ENCODE results near the gene DGKG. TPM values are rescaled to one million over a fixed set of nuclear protein-coding genes. Genes with fewer than 3 reads are reported as not detected.

DGKG gene
- total RNA-seq, 1 donor from 2014 or later = 0.04 TPM

- Mint-ChIP-seq H3K27ac (no peak overlapping the region), H3K27me3 (ENCODE audit: low read depth) (peaks cover 13% of the 10 kb centered on the region), H3K4me3 (no peak overlapping the region), H3K9me3 (no peaks in the 10 kb centered on the region), H3K4me1 (peaks cover 17% of the 10 kb centered on the region), H3K36me3 (no peaks in the 10 kb centered on the region)
- no peak for TF ChIP-seq CTCF (IDR thresholded peaks at IDR 0.05; ENCODE audit: unreplicated experiment)
- DNase-seq (ENCODE audit: low spot score in 2 of 2, unreplicated experiment in 2 of 2) = no peak
Measured at GRCh38 chr3:186260726-186261125, 101.3 kb downstream of the DGKG start.

- Mint-ChIP-seq H3K4me3 (peak overlapping the region; percentile 40), H3K27me3 (ENCODE audit: low read depth) (peaks cover 14% of the 10 kb centered on the region), H3K27ac (peak overlapping the region; percentile 11), H3K36me3 (no peaks in the 10 kb centered on the region), H3K9me3 (no peaks in the 10 kb centered on the region), H3K4me1 (peaks cover 17% of the 10 kb centered on the region)
- peak; percentile 58 for TF ChIP-seq CTCF (IDR thresholded peaks at IDR 0.05; ENCODE audit: unreplicated experiment)
- DNase-seq (ENCODE audit: low spot score in 2 of 2, unreplicated experiment in 2 of 2) = peak in 1 of 2 experiments; percentile 71
Measured at GRCh38 chr3:186259612-186260383, 102.2 kb downstream of the DGKG start.

GRCh38 chr3:186258968-186259367 is 103.1 kb downstream of the DGKG start:
- no peak for DNase-seq (ENCODE audit: low spot score in 2 of 2, unreplicated experiment in 2 of 2)
- H3K9me3 Mint-ChIP-seq = no peaks in the 10 kb centered on the region
- peak overlapping the region; percentile 40 for H3K4me3 Mint-ChIP-seq
- H3K4me1 Mint-ChIP-seq = peaks cover 17% of the 10 kb centered on the region
- no peak for TF ChIP-seq CTCF (IDR thresholded peaks at IDR 0.05; ENCODE audit: unreplicated experiment)
- no peak overlapping the region for H3K27ac Mint-ChIP-seq
- peaks cover 21% of the 10 kb centered on the region for H3K27me3 Mint-ChIP-seq (ENCODE audit: low read depth)
- no peaks in the 10 kb centered on the region for H3K36me3 Mint-ChIP-seq

GRCh38 chr3:186257866-186258265 is 104.2 kb downstream of the DGKG start:
- no peak for DNase-seq (ENCODE audit: low spot score in 2 of 2, unreplicated experiment in 2 of 2)
- Mint-ChIP-seq H3K27ac (no peak overlapping the region), H3K27me3 (ENCODE audit: low read depth) (peaks cover 29% of the 10 kb centered on the region), H3K9me3 (no peaks in the 10 kb centered on the region), H3K36me3 (no peaks in the 10 kb centered on the region), H3K4me1 (peaks cover 17% of the 10 kb centered on the region), H3K4me3 (no peak overlapping the region)
- no peak for TF ChIP-seq CTCF (IDR thresholded peaks at IDR 0.05; ENCODE audit: unreplicated experiment)

GRCh38 chr3:186255703-186256331 is 106.2 kb downstream of the DGKG start:
- DNase-seq (ENCODE audit: low spot score in 2 of 2, unreplicated experiment in 2 of 2) = no peak
- no peak overlapping the region for H3K27ac Mint-ChIP-seq
- H3K4me3 Mint-ChIP-seq = no peak overlapping the region
- TF ChIP-seq CTCF (IDR thresholded peaks at IDR 0.05; ENCODE audit: unreplicated experiment) = no peak
- H3K27me3 Mint-ChIP-seq (ENCODE audit: low read depth) = peaks cover 36% of the 10 kb centered on the region
- H3K9me3 Mint-ChIP-seq = no peaks in the 10 kb centered on the region
- no peaks in the 10 kb centered on the region for H3K36me3 Mint-ChIP-seq
- peaks cover 17% of the 10 kb centered on the region for H3K4me1 Mint-ChIP-seq
